Uterus (tissue), 4 donors: ENCODE measurements around the gene RAB3B. TPM values are rescaled to one million over a fixed set of nuclear protein-coding genes. Genes with fewer than 3 reads are reported as not detected.
"Not testable (repeated sequence)": the region's sequence is repeated elsewhere in the genome, so short reads cannot be mapped to it uniquely, and the experiment has no call there.

Experiments used
- DNase-seq, 2 donors: peaks; one replicate each; pipeline ENCODE4 v3.0.0-alpha.2; 2019 to 2020
- H3K27ac ChIP-seq, 2 donors: fragments of 200-600 bp; sonication (generic); 1 replicate in 1 of 2; 2 replicates in 1 of 2; pipeline ENCODE4 v1.5.1; 2016 to 2018
- H3K27me3 ChIP-seq, 2 donors: fragments of 200-600 bp; sonication (generic); one replicate each; pipeline ENCODE4 v1.5.1; 2018 to 2019; ENCODE audit warnings: control low read depth in 1 of 2
- H3K36me3 ChIP-seq, 2 donors: fragments of 200-600 bp; sonication (generic); one replicate each; pipeline ENCODE4 v1.5.1; 2019; ENCODE audit warnings: control low read depth in 1 of 2
- H3K4me1 ChIP-seq, 2 donors: fragments of 200-600 bp; sonication (generic); one replicate each; pipeline ENCODE4 v1.5.1; 2018 to 2019; ENCODE audit warnings: control low read depth in 1 of 2
- H3K4me3 ChIP-seq, 2 donors: fragments of 200-600 bp; sonication (generic); 1 replicate in 1 of 2; 2 replicates in 1 of 2; pipeline ENCODE4 v1.5.1; 2018 to 2019; ENCODE audit warnings: mild to moderate bottlenecking in 1 of 2
- H3K9me3 ChIP-seq, 2 donors: fragments of 200-600 bp; sonication (generic); one replicate each; pipeline ENCODE4 v1.5.1; 2019; ENCODE audit warnings: control low read depth in 1 of 2
- POLR2A ChIP-seq, 2 donors: fragments of 450-650 bp; IDR thresholded peaks; one replicate each; pipeline ENCODE4 v1.6.1; 2016; ENCODE audit warnings: antibody characterized with exemption in 2 of 2, mild to moderate bottlenecking in 1 of 2, moderate library complexity in 1 of 2
- intact Hi-C: fragments of 100-400 bp; cut with DNase I; formaldehyde crosslinking; loops from one replicate; pipeline ENCODE4 v1.15.1; 2023; ENCODE audit warnings: low total_unique reads
- total RNA-seq, 4 donors: library from RNA; depleted of rRNA in 3 of 4; stranded (reverse); fragments of >200 nt in 3 of 4; gene quantifications; one replicate each; pipeline versions ENCODE4 v1.1.0 to v1.2.4, GENCODE V29; 2014 to 2023
- TF ChIP-seq, protein P1 (sequence below), 4 experiments: fragments of 200-600 bp in 2 of 4; fragments of 450-650 bp in 2 of 4; sonication (generic) in 2 of 4; IDR thresholded peaks; one replicate each; pipeline ENCODE4 v1.5.1; 2016 to 2019; ENCODE audit warnings: antibody characterized with exemption in 4 of 4, mild to moderate bottlenecking in 2 of 4, moderate library complexity in 1 of 4
- donor health status: DM: yes; HTN: yes; CAD: no.

RAB3B gene
- total RNA-seq, 4 donors from 2014 or later, result 0.06 to 0.69 TPM; not detected in 2

DNA sequence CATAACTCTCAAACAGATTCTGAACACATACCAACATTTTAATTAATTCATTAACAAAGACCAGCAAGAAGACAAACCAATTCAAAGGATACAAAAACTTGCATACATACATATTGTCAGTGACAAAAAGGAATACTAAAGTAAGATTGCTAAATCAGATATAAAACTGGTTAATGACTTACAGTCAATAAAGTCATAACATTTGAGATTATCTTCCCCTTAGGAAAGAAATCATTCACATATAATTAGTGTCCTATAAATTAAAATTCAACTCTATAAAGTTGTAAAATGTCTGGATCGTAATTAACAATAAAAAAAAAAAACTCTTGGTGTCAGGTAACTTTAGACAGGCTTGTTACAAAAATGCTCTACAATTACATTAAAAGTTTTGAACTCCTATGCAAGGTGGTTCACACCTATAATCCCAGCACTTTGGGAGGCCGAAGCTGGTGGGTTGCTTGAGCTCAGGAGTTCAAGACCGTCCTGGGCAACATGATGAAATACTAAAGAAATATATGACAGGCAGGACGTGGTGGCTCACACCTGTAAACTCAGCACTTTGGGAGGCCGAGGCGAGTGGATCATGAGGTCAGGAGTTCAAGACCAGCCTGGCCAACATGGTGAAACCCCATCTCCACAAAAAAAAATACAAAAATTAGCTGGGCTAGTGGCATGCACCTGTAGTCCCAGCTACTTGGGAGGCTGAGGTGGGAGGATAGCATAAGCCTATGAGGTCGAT, 17.7 kb upstream of the RAB3B start:
- Histone ChIP-seq H3K4me1 (no peaks in the 10 kb centered on the region), H3K27ac (no peak overlapping the region), H3K4me3 (no peak overlapping the region), H3K36me3 (no peaks in the 10 kb centered on the region), H3K27me3 (no peaks in the 10 kb centered on the region), H3K9me3 (no peaks in the 10 kb centered on the region)
- no peak for DNase-seq
- intact Hi-C loops, result no loop called here
- TF ChIP-seq, protein P1, sequence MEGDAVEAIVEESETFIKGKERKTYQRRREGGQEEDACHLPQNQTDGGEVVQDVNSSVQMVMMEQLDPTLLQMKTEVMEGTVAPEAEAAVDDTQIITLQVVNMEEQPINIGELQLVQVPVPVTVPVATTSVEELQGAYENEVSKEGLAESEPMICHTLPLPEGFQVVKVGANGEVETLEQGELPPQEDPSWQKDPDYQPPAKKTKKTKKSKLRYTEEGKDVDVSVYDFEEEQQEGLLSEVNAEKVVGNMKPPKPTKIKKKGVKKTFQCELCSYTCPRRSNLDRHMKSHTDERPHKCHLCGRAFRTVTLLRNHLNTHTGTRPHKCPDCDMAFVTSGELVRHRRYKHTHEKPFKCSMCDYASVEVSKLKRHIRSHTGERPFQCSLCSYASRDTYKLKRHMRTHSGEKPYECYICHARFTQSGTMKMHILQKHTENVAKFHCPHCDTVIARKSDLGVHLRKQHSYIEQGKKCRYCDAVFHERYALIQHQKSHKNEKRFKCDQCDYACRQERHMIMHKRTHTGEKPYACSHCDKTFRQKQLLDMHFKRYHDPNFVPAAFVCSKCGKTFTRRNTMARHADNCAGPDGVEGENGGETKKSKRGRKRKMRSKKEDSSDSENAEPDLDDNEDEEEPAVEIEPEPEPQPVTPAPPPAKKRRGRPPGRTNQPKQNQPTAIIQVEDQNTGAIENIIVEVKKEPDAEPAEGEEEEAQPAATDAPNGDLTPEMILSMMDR (IDR thresholded peaks at IDR 0.05), result no peak
- TF ChIP-seq POLR2A (IDR thresholded peaks at IDR 0.05), result no peak

DNA sequence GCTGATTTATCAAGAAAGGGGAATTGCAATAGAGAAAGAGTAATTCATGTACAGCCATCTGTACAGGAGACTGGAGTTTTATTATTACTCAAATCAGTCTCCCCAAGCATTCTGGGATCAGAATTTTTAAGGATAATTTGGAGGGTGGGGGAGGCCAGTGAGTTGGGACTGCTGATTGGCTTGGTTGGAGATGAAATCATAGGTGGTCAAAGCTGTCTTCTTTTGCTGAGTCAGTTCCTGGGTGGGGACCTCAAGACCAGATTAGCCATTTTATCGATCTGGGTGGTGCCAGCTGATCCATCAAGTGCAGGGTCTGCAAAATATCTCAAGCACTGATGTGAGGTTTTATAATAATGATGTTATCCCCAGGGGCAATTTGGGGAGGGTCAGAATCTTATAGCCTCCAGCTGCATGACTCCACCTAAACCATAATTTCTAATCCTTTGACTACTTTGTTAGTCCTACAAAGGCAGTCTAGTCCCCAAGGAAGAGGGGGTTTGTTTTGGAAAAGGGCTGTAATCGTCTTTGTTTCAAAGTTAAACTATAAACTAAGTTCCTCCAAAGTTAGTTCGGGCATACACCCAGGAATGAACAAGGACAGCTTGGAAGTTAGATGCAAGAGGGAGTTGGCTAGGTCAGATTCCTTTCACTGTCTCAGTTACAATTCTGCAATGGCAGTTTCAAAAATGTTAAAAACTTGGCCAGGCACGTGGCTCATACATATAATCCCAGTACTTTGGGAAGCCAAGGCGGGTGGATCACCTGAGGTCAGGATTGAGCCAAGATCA, 16.9 kb upstream of the RAB3B start:
- Histone ChIP-seq H3K36me3 (no peaks in the 10 kb centered on the region), H3K9me3 (no peaks in the 10 kb centered on the region), H3K4me1 (no peaks in the 10 kb centered on the region), H3K27ac (no peak overlapping the region), H3K4me3 (no peak overlapping the region), H3K27me3 (no peaks in the 10 kb centered on the region)
- intact Hi-C loops, result no loop called here
- TF ChIP-seq POLR2A (IDR thresholded peaks at IDR 0.05), result no peak
- TF ChIP-seq, protein P1 (IDR thresholded peaks at IDR 0.05), result no peak
- DNase-seq, result no peak

- intact Hi-C loops, result not testable (repeated sequence)
Measured at GRCh38 chr1:52006081-52006553, 15.6 kb upstream of the RAB3B start.

GRCh38 chr1:52005548-52005947, 15.0 kb upstream of the RAB3B start:
- H3K9me3 ChIP-seq, H3K4me3 ChIP-seq, H3K4me1 ChIP-seq, H3K27ac ChIP-seq, H3K36me3 ChIP-seq, DNase-seq, H3K27me3 ChIP-seq, intact Hi-C loops: not testable (repeated sequence)

More at GRCh38 chr1:52006081-52006553, 15.6 kb upstream of the RAB3B start:
- H3K9me3 ChIP-seq, DNase-seq, H3K4me1 ChIP-seq, H3K4me3 ChIP-seq, H3K36me3 ChIP-seq, H3K27ac ChIP-seq, H3K27me3 ChIP-seq: not testable (repeated sequence)

DNA sequence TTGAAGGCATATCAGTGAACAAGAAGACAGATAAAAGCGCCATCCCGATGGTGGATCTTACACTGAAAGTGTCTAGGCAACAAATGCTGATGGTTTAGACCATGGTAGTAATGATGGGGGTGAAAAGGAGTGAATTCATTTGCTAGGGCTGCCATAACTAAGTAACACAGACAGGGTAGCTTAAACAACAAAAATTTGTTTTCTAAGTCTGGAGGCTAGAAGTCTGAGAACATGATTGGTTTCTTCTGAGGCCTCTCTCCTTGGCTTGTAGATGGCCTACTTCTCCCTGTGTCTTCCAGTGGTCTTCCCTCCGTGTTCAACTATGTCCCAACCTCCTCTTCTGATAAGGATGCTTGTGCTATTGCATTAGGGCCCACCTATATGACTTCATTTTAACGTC, 13.4 kb upstream of the RAB3B start:
- Histone ChIP-seq H3K27ac (no peak overlapping the region), H3K4me1 (no peaks in the 10 kb centered on the region), H3K36me3 (no peaks in the 10 kb centered on the region), H3K9me3 (no peaks in the 10 kb centered on the region), H3K27me3 (no peaks in the 10 kb centered on the region), H3K4me3 (no peak overlapping the region)
- no peak for DNase-seq
- intact Hi-C loops, result no loop called here
- TF ChIP-seq, protein P1 (IDR thresholded peaks at IDR 0.05), result no peak
- no peak for TF ChIP-seq POLR2A (IDR thresholded peaks at IDR 0.05)
